Nephron (organoid): ENCODE measurements around the gene EIF4E3.

ENCODE experiments used
- H3K27ac Mint-ChIP-seq, 3 experiments: 2 replicates each; pipeline ENCODE4 v1.8.0; 2020; ENCODE audit warnings: mixed read lengths in 3 of 3, mild to moderate bottlenecking in 2 of 3, moderate library complexity in 1 of 3
- H3K27me3 Mint-ChIP-seq: 2 replicates; pipeline ENCODE4 v1.8.0; 2021; ENCODE audit warnings: low read depth, mild to moderate bottlenecking, moderate library complexity, mixed read lengths
- H3K36me3 Mint-ChIP-seq: 2 replicates; pipeline ENCODE4 v1.8.0; 2020; ENCODE audit warnings: low read depth, mixed read lengths
- H3K4me1 Mint-ChIP-seq: 2 replicates; pipeline ENCODE4 v1.8.0; 2020; ENCODE audit warnings: mixed read lengths
- H3K4me3 Mint-ChIP-seq, 3 experiments: 2 replicates each; pipeline ENCODE4 v1.8.0; 2020; ENCODE audit warnings: mild to moderate bottlenecking in 3 of 3, mixed read lengths in 3 of 3, moderate library complexity in 2 of 3
- H3K9me3 Mint-ChIP-seq: 2 replicates; pipeline ENCODE4 v1.8.0; 2020; ENCODE audit warnings: mixed read lengths
- CTCF ChIP-seq, 3 experiments: fragments of 200-600 bp; sonication (generic); IDR thresholded peaks; one replicate each; pipeline ENCODE4 v1.5.0; 2021; ENCODE audit warnings: antibody characterized with exemption in 3 of 3; ENCODE audit not compliant: unreplicated experiment in 3 of 3

The EIF4E3 gene

GRCh38 chr3:71744738-71745137, 19.5 kb upstream of the EIF4E3 start:
- no peak for TF ChIP-seq CTCF (IDR thresholded peaks at IDR 0.05; ENCODE audit: unreplicated experiment in 3 of 3)
- Mint-ChIP-seq H3K9me3 (peaks cover 40% of the 10 kb centered on the region), H3K4me3 (no peak overlapping the region), H3K4me1 (no peaks in the 10 kb centered on the region), H3K27ac (no peak overlapping the region), H3K36me3 (peaks cover 21% of the 10 kb centered on the region), H3K27me3 (peaks cover 3% of the 10 kb centered on the region)

GRCh38 chr3:71742621-71743020, 17.4 kb upstream of the EIF4E3 start:
- H3K27me3 Mint-ChIP-seq = no peaks in the 10 kb centered on the region
- no peaks in the 10 kb centered on the region for H3K4me1 Mint-ChIP-seq
- peaks cover 40% of the 10 kb centered on the region for H3K9me3 Mint-ChIP-seq
- peaks cover 18% of the 10 kb centered on the region for H3K36me3 Mint-ChIP-seq
- H3K27ac Mint-ChIP-seq = no peak overlapping the region
- no peak for TF ChIP-seq CTCF (IDR thresholded peaks at IDR 0.05; ENCODE audit: unreplicated experiment in 3 of 3)
- H3K4me3 Mint-ChIP-seq = no peak overlapping the region

GRCh38 chr3:71734881-71735280, 9.7 kb upstream of the EIF4E3 start:
- H3K4me1 Mint-ChIP-seq = no peaks in the 10 kb centered on the region
- no peak overlapping the region for H3K27ac Mint-ChIP-seq
- H3K9me3 Mint-ChIP-seq = peaks cover 7% of the 10 kb centered on the region
- TF ChIP-seq CTCF (IDR thresholded peaks at IDR 0.05; ENCODE audit: unreplicated experiment in 3 of 3) = no peak
- H3K36me3 Mint-ChIP-seq = peaks cover 4% of the 10 kb centered on the region
- peaks cover 7% of the 10 kb centered on the region for H3K27me3 Mint-ChIP-seq
- H3K4me3 Mint-ChIP-seq = no peak overlapping the region

GRCh38 chr3:71733319-71733718, 8.1 kb upstream of the EIF4E3 start:
- peaks cover 17% of the 10 kb centered on the region for H3K27me3 Mint-ChIP-seq
- no peak overlapping the region for H3K27ac Mint-ChIP-seq
- H3K36me3 Mint-ChIP-seq = peaks cover 4% of the 10 kb centered on the region
- peaks cover 7% of the 10 kb centered on the region for H3K9me3 Mint-ChIP-seq
- H3K4me1 Mint-ChIP-seq = no peaks in the 10 kb centered on the region
- no peak overlapping the region for H3K4me3 Mint-ChIP-seq
- TF ChIP-seq CTCF (IDR thresholded peaks at IDR 0.05; ENCODE audit: unreplicated experiment in 3 of 3) = no peak

- no peak for TF ChIP-seq CTCF (IDR thresholded peaks at IDR 0.05; ENCODE audit: unreplicated experiment in 3 of 3)
- no peaks in the 10 kb centered on the region for H3K4me1 Mint-ChIP-seq
- no peak overlapping the region for H3K27ac Mint-ChIP-seq
- peaks cover 19% of the 10 kb centered on the region for H3K27me3 Mint-ChIP-seq
- H3K9me3 Mint-ChIP-seq = peaks cover 7% of the 10 kb centered on the region
- H3K36me3 Mint-ChIP-seq = peaks cover 4% of the 10 kb centered on the region
- no peak overlapping the region for H3K4me3 Mint-ChIP-seq
These were observed 7.4 kb upstream of the EIF4E3 start for GRCh38 chr3:71732637-71733036.

GRCh38 chr3:71728632-71729342, 3.6 kb upstream of the EIF4E3 start:
- Mint-ChIP-seq H3K27ac (no peak overlapping the region), H3K36me3 (no peaks in the 10 kb centered on the region), H3K4me1 (peaks cover 14% of the 10 kb centered on the region), H3K9me3 (no peaks in the 10 kb centered on the region), H3K27me3 (peaks cover 37% of the 10 kb centered on the region), H3K4me3 (no peak overlapping the region)
- no peak for TF ChIP-seq CTCF (IDR thresholded peaks at IDR 0.05; ENCODE audit: unreplicated experiment in 3 of 3)
